Activated CD8-positive, alpha-beta memory T cell treated with anti-CD3 and anti-CD28 coated beads for 36 hours (primary cell): ENCODE results near the gene NMNAT2. TPM values are rescaled to one million over a fixed set of nuclear protein-coding genes. Genes with fewer than 3 reads are reported as not detected.
"Not testable (repeated sequence)": the region's sequence is repeated elsewhere in the genome, so short reads cannot be mapped to it uniquely, and the experiment has no call there.

Experiments
- CTCF ChIA-PET: fragments of 350-600 bp; sonication (Branson Sonifier 250); formaldehyde crosslinking; loops from one replicate; lab custom pipeline; 2021; ENCODE audit warnings: antibody characterized with exemption; lab: Charles Lee
- POLR2A ChIA-PET: fragments of 350-600 bp; sonication (Branson Sonifier 250); formaldehyde crosslinking; loops from one replicate; lab custom pipeline; 2021; ENCODE audit warnings: antibody characterized with exemption; lab: Charles Lee
- total RNA-seq, 2 experiments: library from RNA; stranded (reverse); gene quantifications; one replicate each; pipeline ENCODE4 v1.2.3, GENCODE V29; 2021

Gene NMNAT2
- total RNA-seq, 2 experiments from 2014 or later: not detected

- ChIA-PET CTCF (no interaction called here), POLR2A (no interaction called here)
Measured at GRCh38 chr1:183277821-183278738, 140.1 kb downstream of the NMNAT2 start.

- CTCF ChIA-PET: no interaction called here
- POLR2A ChIA-PET: no interaction called here
Measured at GRCh38 chr1:183276386-183277080, 141.6 kb downstream of the NMNAT2 start.

GRCh38 chr1:183275322-183275721 is 142.9 kb downstream of the NMNAT2 start:
- POLR2A ChIA-PET: no interaction called here
- CTCF ChIA-PET: no interaction called here

GRCh38 chr1:183274836-183275235 is 143.3 kb downstream of the NMNAT2 start:
- CTCF ChIA-PET: no interaction called here
- POLR2A ChIA-PET: no interaction called here

DNA sequence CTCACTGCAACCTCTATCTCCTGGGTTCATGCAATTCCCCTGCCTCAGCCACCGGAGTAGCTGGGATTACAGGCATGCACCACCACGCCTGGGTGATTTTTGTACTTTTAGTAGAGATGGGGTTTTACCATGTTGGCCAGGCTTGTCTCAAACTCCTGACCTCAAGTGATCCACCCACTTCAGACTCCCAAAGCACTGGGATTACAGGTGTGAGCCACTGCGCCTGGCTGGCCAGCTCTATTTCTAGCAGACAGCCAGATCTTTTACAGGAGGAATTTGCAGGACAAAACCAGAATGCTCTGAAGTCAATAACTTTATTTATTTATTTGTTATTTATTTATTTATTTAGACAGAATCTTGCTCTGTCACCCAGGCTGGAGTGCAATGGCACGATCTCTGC is 144.2 kb downstream of the NMNAT2 start:
- POLR2A ChIA-PET, CTCF ChIA-PET: not testable (repeated sequence)

DNA sequence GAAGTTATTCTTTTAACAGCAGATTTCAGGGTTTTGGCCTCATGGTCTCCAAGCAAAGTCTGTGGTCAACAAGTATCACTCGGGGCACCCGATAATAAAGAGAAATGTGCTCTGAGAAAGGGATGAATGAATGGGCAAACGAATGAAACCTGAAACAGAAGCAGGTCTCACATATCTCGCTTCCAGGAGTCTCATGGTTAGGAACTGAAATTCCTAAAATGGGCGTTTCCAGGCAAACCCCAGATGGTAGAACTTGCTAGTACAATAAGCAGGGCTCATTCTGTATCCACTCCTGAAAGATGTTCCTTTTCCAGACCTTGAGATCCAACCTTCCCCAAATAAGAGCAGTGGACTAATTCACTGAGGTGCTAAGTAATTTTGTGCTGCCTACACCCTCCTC is 144.9 kb downstream of the NMNAT2 start:
- CTCF ChIA-PET: interaction anchor here (0.6 kb wide), 1 partner anchor 70 kb away, joined by 4 read pairs; no protein-coding TSS in a partner anchor
- POLR2A ChIA-PET: no interaction called here

GRCh38 chr1:183272390-183272848 is 145.8 kb downstream of the NMNAT2 start:
- ChIA-PET CTCF (interaction anchor here (0.6 kb wide), 1 partner anchor 69 kb away, joined by 4 read pairs; no protein-coding TSS in a partner anchor), POLR2A (no interaction called here)

GRCh38 chr1:183270541-183271141 is 147.5 kb downstream of the NMNAT2 start:
- ChIA-PET CTCF (no interaction called here), POLR2A (no interaction called here)

DNA sequence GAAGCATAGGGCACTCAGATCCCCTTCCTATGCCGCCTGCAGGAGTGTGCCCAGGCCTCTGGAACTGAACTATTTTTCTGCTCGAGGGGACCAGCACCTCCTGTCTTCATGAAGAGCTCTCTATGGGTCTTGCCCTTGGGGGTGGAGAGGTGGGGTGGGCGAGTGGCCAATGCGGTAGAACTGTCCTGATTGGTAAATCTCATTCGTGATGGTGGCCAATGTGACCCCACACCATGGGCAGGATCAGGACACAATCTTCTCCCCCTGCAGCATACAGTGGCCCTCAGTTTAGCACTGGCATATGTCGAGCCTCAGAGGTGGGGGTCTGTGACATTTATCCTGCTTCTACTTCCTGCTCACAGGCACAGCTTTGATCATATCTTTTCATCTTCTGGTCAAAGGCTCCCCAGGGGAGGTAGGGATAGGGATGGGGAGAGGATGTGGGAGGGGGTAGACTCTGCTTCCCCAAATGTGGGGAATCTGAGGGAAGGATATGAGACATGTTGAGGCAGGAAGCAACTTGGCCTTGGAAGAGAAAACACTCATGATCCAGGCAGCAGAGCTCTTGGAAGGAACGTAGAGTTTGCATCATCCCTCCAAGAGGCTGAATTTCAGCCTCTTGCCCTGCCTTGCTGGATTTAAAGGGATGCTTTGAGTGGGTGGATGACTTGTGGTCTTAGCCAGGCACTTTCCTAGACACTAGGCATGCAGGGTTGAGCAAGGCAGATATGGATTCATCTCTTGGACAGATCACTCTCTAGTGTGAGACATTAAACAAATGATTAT is 150.3 kb downstream of the NMNAT2 start:
- POLR2A ChIA-PET: no interaction called here
- CTCF ChIA-PET: no interaction called here

DNA sequence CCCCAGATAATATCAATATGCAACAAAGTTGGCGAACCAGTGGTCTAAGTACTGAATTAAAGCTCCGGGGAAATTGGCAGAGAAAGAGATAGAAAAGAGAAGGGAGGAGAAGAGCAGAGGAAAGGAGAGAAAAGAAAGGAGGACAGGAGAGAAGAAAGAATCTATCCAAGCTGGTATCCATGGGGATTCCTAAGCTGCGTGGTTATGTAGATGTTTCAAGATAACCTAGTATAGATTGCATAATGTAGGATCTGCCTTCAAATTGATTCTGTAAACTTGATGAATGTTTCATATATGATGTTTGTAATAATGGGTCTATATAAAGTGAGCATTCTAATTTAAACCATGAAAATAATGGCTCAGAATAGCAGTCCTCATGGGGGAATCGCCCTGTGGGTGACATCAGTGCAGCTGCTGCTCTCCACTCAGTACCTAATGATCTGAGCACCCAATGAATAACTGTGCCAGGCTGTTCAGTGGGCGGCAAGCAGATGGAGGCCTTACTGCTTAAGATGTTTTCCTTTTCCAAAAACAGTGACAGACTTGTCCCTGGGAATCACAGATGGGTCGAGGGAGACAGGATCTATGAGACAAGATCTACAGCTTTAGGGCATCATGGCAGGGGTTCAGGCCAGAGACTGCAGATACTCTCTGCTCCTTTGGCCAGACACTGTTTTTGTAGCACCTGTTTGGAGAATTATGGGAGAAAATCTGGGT is 154.1 kb downstream of the NMNAT2 start:
- CTCF ChIA-PET: no interaction called here
- POLR2A ChIA-PET: no interaction called here

DNA sequence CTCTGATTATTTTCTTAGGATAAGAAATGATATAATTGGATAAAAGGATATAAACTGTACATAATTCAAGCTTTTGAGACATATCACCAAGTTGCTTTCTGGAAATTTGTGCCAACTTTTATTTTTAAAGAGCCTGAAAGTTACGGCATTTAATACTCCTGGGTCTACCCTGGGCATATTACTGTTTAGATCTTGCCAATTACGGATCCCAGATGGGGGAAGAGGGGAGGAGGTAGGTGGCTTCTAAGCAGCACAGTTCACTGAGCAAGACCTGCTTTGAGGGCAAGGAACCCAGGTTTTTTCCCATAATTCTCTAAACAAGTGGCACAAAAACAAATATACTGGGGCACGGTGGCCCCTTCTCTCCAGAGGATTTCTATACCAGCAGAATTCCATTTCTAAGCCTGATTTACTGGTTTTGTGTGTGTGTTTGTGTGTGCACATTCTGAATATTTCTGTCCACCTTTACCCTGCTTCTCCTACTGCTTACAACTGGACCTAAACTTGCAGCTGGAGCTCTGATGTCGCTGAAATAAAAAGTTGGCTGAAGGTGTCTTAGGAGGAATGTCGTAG is 155.5 kb downstream of the NMNAT2 start:
- ChIA-PET CTCF (no interaction called here), POLR2A (no interaction called here)

GRCh38 chr1:183259924-183260323 is 158.3 kb downstream of the NMNAT2 start:
- CTCF ChIA-PET: no interaction called here
- POLR2A ChIA-PET: interaction anchor here (0.6 kb wide), 1 partner anchor 275 kb away, joined by 4 read pairs; no protein-coding TSS in a partner anchor

DNA sequence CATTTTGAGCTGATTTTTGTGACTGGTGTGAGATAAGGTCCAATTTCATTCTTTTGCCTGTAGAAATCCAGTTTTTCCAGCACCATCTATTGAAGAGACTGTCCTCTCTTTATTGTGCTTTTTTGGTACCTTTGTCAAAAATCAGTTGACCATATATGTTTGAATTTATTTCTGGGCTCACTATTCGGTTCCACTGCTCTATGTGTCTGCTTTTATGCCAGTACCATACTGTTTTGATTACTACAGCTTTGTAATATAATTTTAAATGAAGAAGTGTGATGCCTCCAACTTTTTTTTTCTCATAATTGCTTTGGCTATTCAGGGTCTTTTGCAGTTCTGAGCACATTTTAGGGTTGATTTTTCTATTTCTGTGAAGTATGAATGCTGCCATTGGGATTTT is 163.1 kb downstream of the NMNAT2 start:
- CTCF ChIA-PET: interaction anchor here (0.6 kb wide), 1 partner anchor 347 kb away, joined by 3 read pairs; no protein-coding TSS in a partner anchor
- POLR2A ChIA-PET: no interaction called here

- ChIA-PET CTCF (no interaction called here), POLR2A (no interaction called here)
Measured at GRCh38 chr1:183251959-183252450, 166.2 kb downstream of the NMNAT2 start.

- CTCF ChIA-PET: no interaction called here
- POLR2A ChIA-PET: no interaction called here
Measured at GRCh38 chr1:183251101-183251958, 166.8 kb downstream of the NMNAT2 start.

DNA sequence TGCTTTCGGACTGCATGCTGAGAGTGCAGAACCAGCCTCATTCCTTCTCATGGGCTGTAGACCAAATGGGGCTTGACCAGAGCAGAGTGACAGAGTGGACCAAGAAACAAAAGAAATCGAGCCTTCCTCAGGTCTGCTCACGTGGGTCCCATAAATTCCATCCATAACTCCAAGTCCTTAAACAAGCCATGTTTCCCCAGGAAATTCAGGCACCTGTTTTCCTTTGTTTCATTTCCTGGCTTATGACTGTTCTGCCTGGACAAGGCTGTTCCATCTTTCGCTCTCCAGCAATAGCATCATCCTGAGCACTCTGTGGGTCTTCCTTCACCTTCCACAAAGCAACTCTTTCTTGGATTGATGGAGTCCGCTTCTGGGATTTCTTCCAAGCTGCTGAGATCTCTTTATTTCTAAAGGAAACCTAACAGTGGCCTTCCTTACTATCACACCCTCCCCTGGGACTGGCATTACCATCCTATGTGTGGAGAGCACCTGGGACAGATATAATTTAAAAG is 168.2 kb downstream of the NMNAT2 start:
- ChIA-PET CTCF (no interaction called here), POLR2A (no interaction called here)
